SK-N-SH (cell line): Measurements from ENCODE around the gene ARFGEF2. TPM values are rescaled to one million over a fixed set of nuclear protein-coding genes. Genes with fewer than 3 reads are reported as not detected.

Experiments used
- CTCF ChIA-PET: fragments of 300-600, 350-600 bp; formaldehyde crosslinking; extraction: SDS; loops from one replicate; lab custom pipeline; 2021; lab: Yijun Ruan, JAX
- POLR2A ChIA-PET: fragments of 350-600 bp; sonication (Branson Sonifier 250); formaldehyde crosslinking; extraction: SDS; loops from one replicate; lab custom pipeline; 2020; ENCODE audit warnings: antibody characterized with exemption, inconsistent platforms; lab: Yijun Ruan, JAX
- DNase-seq: peaks from one replicate; pipeline ENCODE4 v3.0.0; 2012
- H2AFZ ChIP-seq: fragments of 200-600 bp; sonication (generic); 2 replicates; pipeline ENCODE4 v1.8.1; 2016; ENCODE audit warnings: antibody characterized with exemption, mild to moderate bottlenecking, low read depth
- H3F3A ChIP-seq: fragments of 200-600 bp; sonication (generic); replicated peaks from 2 replicates; pipeline ENCODE3; 2016; ENCODE audit warnings: antibody characterized with exemption, mild to moderate bottlenecking; ENCODE audit not compliant: insufficient read depth
- H3K27ac ChIP-seq, 2 experiments: fragments of 200-500 bp in 1 of 2; fragments of 200-600 bp in 1 of 2; sonication (Bioruptor generic) in 1 of 2; sonication (generic), shearing (Covaris generic) in 1 of 2; 2 replicates each; pipeline versions ENCODE4 v1.5.1 to v1.6.1; 2014 to 2016; ENCODE audit warnings: low read depth in 2 of 2, inconsistent platforms in 1 of 2, low read length in 1 of 2, mild to moderate bottlenecking in 1 of 2, mixed read lengths in 1 of 2
- H3K27me3 ChIP-seq: fragments of 200-600 bp; sonication (generic), shearing (Covaris generic); 2 replicates; pipeline ENCODE4 v1.6.1; 2016; ENCODE audit warnings: mixed run types; ENCODE audit not compliant: insufficient read depth
- H3K36me3 ChIP-seq, 2 experiments: fragments of 200-500 bp in 1 of 2; fragments of 200-600 bp in 1 of 2; sonication (Bioruptor generic) in 1 of 2; sonication (generic) in 1 of 2; replicated peaks in 1 of 2; 2 replicates each; pipeline versions ENCODE3 to v1.5.1; 2014 to 2016; ENCODE audit warnings: low read length in 1 of 2, mild to moderate bottlenecking in 1 of 2; ENCODE audit not compliant: insufficient read depth in 2 of 2, control insufficient read depth in 1 of 2
- H3K4me1 ChIP-seq, 2 experiments: fragments of 200-500 bp in 1 of 2; fragments of 200-600 bp in 1 of 2; sonication (Bioruptor generic) in 1 of 2; sonication (generic), shearing (Covaris generic) in 1 of 2; 2 replicates each; pipeline versions ENCODE4 v1.5.1 to v1.6.1; 2014 to 2016; ENCODE audit warnings: low read depth in 1 of 2, low read length in 1 of 2, mixed run types in 1 of 2; ENCODE audit not compliant: insufficient read depth in 2 of 2, control insufficient read depth in 1 of 2
- H3K4me2 ChIP-seq: fragments of 200-600 bp; sonication (generic), shearing (Covaris generic); 2 replicates; pipeline ENCODE4 v1.6.1; 2017; ENCODE audit warnings: mixed run types
- H3K4me3 ChIP-seq, 2 experiments: fragments of 200-500 bp in 1 of 2; fragments of 200-600 bp in 1 of 2; sonication (Bioruptor generic) in 1 of 2; sonication (generic), shearing (Covaris generic) in 1 of 2; 2 replicates each; pipeline versions ENCODE4 v1.5.1 to v1.8.1; 2014 to 2016; ENCODE audit warnings: low read depth in 2 of 2, inconsistent platforms in 1 of 2, low read length in 1 of 2, mild to moderate bottlenecking in 1 of 2, mixed read lengths in 1 of 2, moderate library complexity in 1 of 2
- H3K79me2 ChIP-seq: fragments of 200-600 bp; sonication (generic); 2 replicates; pipeline ENCODE4 v1.8.1; 2017; ENCODE audit warnings: mild to moderate bottlenecking; ENCODE audit not compliant: insufficient read depth
- H3K9ac ChIP-seq: fragments of 200-600 bp; sonication (generic); 2 replicates; pipeline ENCODE4 v1.6.1; 2017; ENCODE audit warnings: mixed run types
- H3K9me2 ChIP-seq: fragments of 200-600 bp; sonication (generic); 2 replicates; pipeline ENCODE4 v1.6.1; 2017; ENCODE audit warnings: mixed run types
- H3K9me3 ChIP-seq: fragments of 200-600 bp; sonication (generic); 2 replicates; pipeline ENCODE4 v1.6.1; 2017; ENCODE audit warnings: mixed run types, mild to moderate bottlenecking, moderate library complexity
- H4K20me1 ChIP-seq: fragments of 200-600 bp; sonication (generic); 2 replicates; pipeline ENCODE4 v1.6.1; 2017; ENCODE audit warnings: mild to moderate bottlenecking, mixed run types; ENCODE audit not compliant: insufficient read depth
- CHD2 ChIP-seq: fragments of 150-350 bp; IDR thresholded peaks from 2 replicates; pipeline ENCODE4 v1.6.1; 2018; ENCODE audit warnings: low read length; ENCODE audit not compliant: partially characterized antibody
- CTCF ChIP-seq: fragments of 200-600 bp; sonication (generic); IDR thresholded peaks from 2 replicates; pipeline ENCODE4 v1.6.1; 2017; ENCODE audit warnings: antibody characterized with exemption, mild to moderate bottlenecking, moderate library complexity
- ELF1 ChIP-seq: IDR thresholded peaks from 2 replicates; pipeline ENCODE4 v1.4.0; 2012
- EP300 ChIP-seq, 2 experiments: IDR thresholded peaks; 2 replicates each; pipeline versions ENCODE4 v1.4.0 to v1.6.1; 2012; ENCODE audit warnings: borderline replicate concordance in 1 of 2, low read depth in 1 of 2, low read length in 1 of 2
- FOXJ3 ChIP-seq: sonication (generic); formaldehyde crosslinking; IDR thresholded peaks from 2 replicates; pipeline ENCODE4 v1.5.1; 2020; ENCODE audit warnings: mild to moderate bottlenecking, missing genetic modification reagents
- FOXM1 ChIP-seq: IDR thresholded peaks from 2 replicates; pipeline ENCODE4 v1.4.0; 2012; ENCODE audit warnings: low read depth, mild to moderate bottlenecking
- IRF3 ChIP-seq: fragments of 150-350 bp; IDR thresholded peaks from 2 replicates; pipeline ENCODE4 v1.6.1; 2016; ENCODE audit warnings: mild to moderate bottlenecking, low read depth, low read length
- JUND ChIP-seq: IDR thresholded peaks from 2 replicates; pipeline ENCODE4 v1.4.0; 2012
- MAX ChIP-seq: IDR thresholded peaks from 2 replicates; pipeline ENCODE4 v1.4.0; 2012; ENCODE audit warnings: low read depth
- MEF2A ChIP-seq: IDR thresholded peaks from 2 replicates; pipeline ENCODE4 v1.4.0; 2012; ENCODE audit warnings: low read depth, borderline replicate concordance
- MXI1 ChIP-seq: IDR thresholded peaks from 2 replicates; pipeline ENCODE4 v1.6.1; 2012; ENCODE audit warnings: mild to moderate bottlenecking, low read depth, low read length, improper control_type of control experiment
- PBX3 ChIP-seq: IDR thresholded peaks from 2 replicates; pipeline ENCODE4; 2012
- POLR2AphosphoS5 ChIP-seq: IDR thresholded peaks from 2 replicates; pipeline ENCODE4 v1.6.1; 2012; ENCODE audit warnings: low read depth, low read length
- REST ChIP-seq: IDR thresholded peaks from 2 replicates; pipeline ENCODE4 v1.6.1; 2012; ENCODE audit warnings: mild to moderate bottlenecking, low read depth, low read length, moderate library complexity
- SIN3A ChIP-seq: IDR thresholded peaks from 2 replicates; pipeline ENCODE4 v1.6.1; 2012; ENCODE audit warnings: low read depth, mild to moderate bottlenecking, low read length, moderate library complexity, borderline replicate concordance
- SMC3 ChIP-seq: IDR thresholded peaks from 2 replicates; pipeline ENCODE4 v1.6.1; 2012; ENCODE audit warnings: low read depth, low read length, improper control_type of control experiment
- TCF12 ChIP-seq: IDR thresholded peaks from 2 replicates; pipeline ENCODE4 v1.4.0; 2012
- USF1 ChIP-seq: IDR thresholded peaks from 2 replicates; pipeline ENCODE4 v1.4.0; 2012; ENCODE audit warnings: low read depth, borderline replicate concordance
- WGBS: methylation state at CpG from one replicate; pipeline ENCODE4 v1.1.6; 2017; ENCODE audit warnings: low lambda C conversion rate; 5-methylcytosine and 5-hydroxymethylcytosine counted together
- polyA plus RNA-seq, 3 experiments: library from polyadenylated mRNA; depleted of rRNA; stranded (reverse); fragments of >200 nt; gene quantifications; 2 replicates each; pipeline ENCODE4 v1.2.3, GENCODE V29; 2012

The ARFGEF2 gene
- polyA plus RNA-seq, 1 of the 3 experiments (the other 2 are of a cell fraction): 6.1 TPM

- no peak overlapping the region for H3K4me3 ChIP-seq
- no peaks in the 10 kb centered on the region for H3K9me3 ChIP-seq
- H3K36me3 ChIP-seq: peaks cover 32 to 48% of the 10 kb centered on the region in 2 experiments
- H3K27me3 ChIP-seq: no peaks in the 10 kb centered on the region
- DNase-seq: no peak
- H3K79me2 ChIP-seq: no peaks in the 10 kb centered on the region
- H3K27ac ChIP-seq: no peak overlapping the region
- no peaks in the 10 kb centered on the region for H3F3A ChIP-seq
- TF ChIP-seq EP300 (IDR thresholded peaks at IDR 0.05; ENCODE audit: borderline replicate concordance in 1 of 2, low read depth in 1 of 2, low read length in 1 of 2) (no peak), TCF12 (no peak), CHD2 (no peak), FOXM1 (no peak), REST (no peak), USF1 (no peak), FOXJ3 (CRISPR knock-in tag) (no peak), POLR2AphosphoS5 (no peak), MXI1 (no peak), SIN3A (no peak), MEF2A (no peak), MAX (no peak), IRF3 (no peak), ELF1 (no peak), PBX3 (no peak), SMC3 (no peak), CTCF (no peak), JUND (no peak)
- no peaks in the 10 kb centered on the region for H3K4me1 ChIP-seq
- 72% methylated on average over 3 of the region's 3 CpGs for WGBS
- no peaks in the 10 kb centered on the region for H3K9me2 ChIP-seq
- CTCF ChIA-PET: interaction anchor here (0.6 to 3.0 kb wide), 2 partner anchors 13 to 17 kb away, joined by 3 to 12 read pairs; no protein-coding TSS in a partner anchor
- H4K20me1 ChIP-seq: no peaks in the 10 kb centered on the region
- H3K4me2 ChIP-seq: no peak overlapping the region
- no peak overlapping the region for H2AFZ ChIP-seq
- no peak overlapping the region for H3K9ac ChIP-seq
- POLR2A ChIA-PET: no interaction called here
These were observed 78.7 kb downstream of the ARFGEF2 start for GRCh38 chr20:48999890-49000870.
